Neural progenitor cell (in vitro differentiated cells): ENCODE data around the gene DNMT1. TPM values are rescaled to one million over a fixed set of nuclear protein-coding genes. Genes with fewer than 3 reads are reported as not detected.
A peak's percentile ranks its signal among the peaks of the same experiment; 100 is the strongest.

Experiments
- DNase-seq: peaks from one replicate; pipeline ENCODE4 v3.0.0-alpha.2; 2016; ENCODE audit warnings: low spot score
- H2AFZ ChIP-seq: fragments of 200-600 bp; sonication (generic); replicated peaks from 2 replicates; pipeline ENCODE4 v1.6.1; 2016; ENCODE audit warnings: antibody characterized with exemption
- H3F3A ChIP-seq: fragments of 200-600 bp; sonication (generic); 2 replicates; pipeline ENCODE4 v1.6.1; 2016; ENCODE audit warnings: antibody characterized with exemption, low read depth
- H3K27ac ChIP-seq: fragments of 200-600 bp; sonication (generic); 2 replicates; pipeline ENCODE4 v1.5.1; 2016; ENCODE audit warnings: mild to moderate bottlenecking
- H3K27me3 ChIP-seq: fragments of 200-600 bp; sonication (generic); 2 replicates; pipeline ENCODE4 v1.6.1; 2016; ENCODE audit warnings: mild to moderate bottlenecking, moderate library complexity
- H3K36me3 ChIP-seq: fragments of 200-600 bp; sonication (generic); 2 replicates; pipeline ENCODE4 v1.5.1; 2016
- H3K4me1 ChIP-seq: fragments of 200-600 bp; sonication (generic); 2 replicates; pipeline ENCODE4 v1.6.1; 2016; ENCODE audit warnings: mixed run types
- H3K4me2 ChIP-seq: fragments of 200-600 bp; sonication (generic); 2 replicates; pipeline ENCODE4 v1.6.1; 2016
- H3K4me3 ChIP-seq: fragments of 200-600 bp; sonication (generic); 2 replicates; pipeline ENCODE4 v1.5.1; 2016
- H3K79me2 ChIP-seq: fragments of 200-600 bp; sonication (generic); 2 replicates; pipeline ENCODE4 v1.6.1; 2016; ENCODE audit warnings: low read depth
- H3K9ac ChIP-seq: fragments of 200-600 bp; sonication (generic); 2 replicates; pipeline ENCODE4 v1.6.1; 2016
- H3K9me3 ChIP-seq: fragments of 200-600 bp; sonication (generic); 2 replicates; pipeline ENCODE4 v1.5.1; 2016; ENCODE audit warnings: low read depth
- H4K20me1 ChIP-seq: fragments of 200-600 bp; sonication (generic); 2 replicates; pipeline ENCODE4 v1.6.1; 2016; ENCODE audit warnings: low read depth
- H3K27ac Mint-ChIP-seq: 3 replicates; pipeline ENCODE4 v1.8.0; 2021; ENCODE audit warnings: mixed read lengths
- H3K27me3 Mint-ChIP-seq: 2 replicates; pipeline ENCODE4 v1.8.0; 2022; ENCODE audit warnings: low read depth, mild to moderate bottlenecking, inconsistent platforms, moderate library complexity, mixed read lengths; ENCODE audit not compliant: insufficient read depth
- H3K36me3 Mint-ChIP-seq: 3 replicates; pipeline ENCODE4 v1.8.0; 2021; ENCODE audit warnings: mixed read lengths
- H3K4me1 Mint-ChIP-seq: 3 replicates; pipeline ENCODE4 v1.8.0; 2021; ENCODE audit warnings: mixed read lengths
- H3K4me3 Mint-ChIP-seq: 3 replicates; pipeline ENCODE4 v1.8.0; 2021; ENCODE audit warnings: mild to moderate bottlenecking, moderate library complexity, mixed read lengths
- H3K9me3 Mint-ChIP-seq: 3 replicates; pipeline ENCODE4 v1.8.0; 2020; ENCODE audit warnings: mixed read lengths
- EZH2 ChIP-seq: fragments of 200-600 bp; sonication (generic); IDR thresholded peaks from 2 replicates; pipeline ENCODE4 v1.6.1; 2017; ENCODE audit warnings: antibody characterized with exemption, mild to moderate bottlenecking, moderate library complexity
- EZH2phosphoT487 ChIP-seq: fragments of 200-600 bp; sonication (generic); IDR thresholded peaks from 2 replicates; pipeline ENCODE4 v1.6.1; 2017; ENCODE audit warnings: antibody characterized with exemption
- total RNA-seq: library from RNA; depleted of rRNA; stranded (reverse); fragments of >200 nt; gene quantifications from 2 replicates; pipeline ENCODE4 v1.2.3, GENCODE V29; 2015; ENCODE audit warnings: low replicate concordance
- TF ChIP-seq, protein P1 (sequence below): fragments of 200-600 bp; sonication (generic); IDR thresholded peaks from 2 replicates; pipeline ENCODE4 v1.5.1; 2017; ENCODE audit warnings: antibody characterized with exemption, mild to moderate bottlenecking

DNMT1 gene
- total RNA-seq, 1 donor from 2014 or later = 203 TPM

GRCh38 chr19:10193790-10194499 is 808 bp downstream of the DNMT1 start:
- peaks cover 57% of the 10 kb centered on the region for H3K79me2 ChIP-seq

GRCh38 chr19:10192922-10193321 is 1.8 kb downstream of the DNMT1 start:
- Histone ChIP-seq H3K4me2 (peak overlapping the region; percentile 85), H2AFZ (no peak overlapping the region), H3K27ac (no peak overlapping the region), H3K27me3 (no peaks in the 10 kb centered on the region), H3K4me1 (peaks cover 3% of the 10 kb centered on the region), H3K79me2 (peaks cover 68% of the 10 kb centered on the region), H3K9ac (no peak overlapping the region), H4K20me1 (peaks cover 49% of the 10 kb centered on the region), H3F3A (peaks cover 7% of the 10 kb centered on the region), H3K36me3 (no peaks in the 10 kb centered on the region), H3K9me3 (no peaks in the 10 kb centered on the region), H3K4me3 (peak overlapping the region; percentile 67)
- TF ChIP-seq EZH2 (no peak), EZH2phosphoT487 (no peak)
- TF ChIP-seq, protein P1, sequence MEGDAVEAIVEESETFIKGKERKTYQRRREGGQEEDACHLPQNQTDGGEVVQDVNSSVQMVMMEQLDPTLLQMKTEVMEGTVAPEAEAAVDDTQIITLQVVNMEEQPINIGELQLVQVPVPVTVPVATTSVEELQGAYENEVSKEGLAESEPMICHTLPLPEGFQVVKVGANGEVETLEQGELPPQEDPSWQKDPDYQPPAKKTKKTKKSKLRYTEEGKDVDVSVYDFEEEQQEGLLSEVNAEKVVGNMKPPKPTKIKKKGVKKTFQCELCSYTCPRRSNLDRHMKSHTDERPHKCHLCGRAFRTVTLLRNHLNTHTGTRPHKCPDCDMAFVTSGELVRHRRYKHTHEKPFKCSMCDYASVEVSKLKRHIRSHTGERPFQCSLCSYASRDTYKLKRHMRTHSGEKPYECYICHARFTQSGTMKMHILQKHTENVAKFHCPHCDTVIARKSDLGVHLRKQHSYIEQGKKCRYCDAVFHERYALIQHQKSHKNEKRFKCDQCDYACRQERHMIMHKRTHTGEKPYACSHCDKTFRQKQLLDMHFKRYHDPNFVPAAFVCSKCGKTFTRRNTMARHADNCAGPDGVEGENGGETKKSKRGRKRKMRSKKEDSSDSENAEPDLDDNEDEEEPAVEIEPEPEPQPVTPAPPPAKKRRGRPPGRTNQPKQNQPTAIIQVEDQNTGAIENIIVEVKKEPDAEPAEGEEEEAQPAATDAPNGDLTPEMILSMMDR = no peak
- no peak for DNase-seq
- H3K36me3 Mint-ChIP-seq = peaks cover 5% of the 10 kb centered on the region
- no peaks in the 10 kb centered on the region for H3K9me3 Mint-ChIP-seq
- no peaks in the 10 kb centered on the region for H3K27me3 Mint-ChIP-seq
- H3K4me1 Mint-ChIP-seq = peaks cover 8% of the 10 kb centered on the region
- peak overlapping the region; percentile 76 for H3K4me3 Mint-ChIP-seq
- no peak overlapping the region for H3K27ac Mint-ChIP-seq

More at GRCh38 chr19:10193790-10194499, 808 bp downstream of the DNMT1 start:
- peaks cover 7% of the 10 kb centered on the region for H3F3A ChIP-seq
- Mint-ChIP-seq H3K27ac (peak overlapping the region; percentile 96), H3K36me3 (peaks cover 5% of the 10 kb centered on the region), H3K4me1 (peaks cover 11% of the 10 kb centered on the region), H3K4me3 (peak overlapping the region; percentile 98), H3K9me3 (no peaks in the 10 kb centered on the region), H3K27me3 (no peaks in the 10 kb centered on the region)
- H3K4me3 ChIP-seq = peak overlapping the region; percentile 67
- H3K27ac ChIP-seq = no peak overlapping the region
- H3K9ac ChIP-seq = peak overlapping the region; percentile 53
- H3K4me1 ChIP-seq = peaks cover 3% of the 10 kb centered on the region
- no peaks in the 10 kb centered on the region for H3K27me3 ChIP-seq
- H2AFZ ChIP-seq = peak overlapping the region; percentile 79
- TF ChIP-seq, protein P1 = no peak
- TF ChIP-seq EZH2phosphoT487 (no peak), EZH2 (no peak)
- no peak for DNase-seq
- no peaks in the 10 kb centered on the region for H3K9me3 ChIP-seq
- no peaks in the 10 kb centered on the region for H3K36me3 ChIP-seq
- peak overlapping the region; percentile 85 for H3K4me2 ChIP-seq
- peaks cover 39% of the 10 kb centered on the region for H4K20me1 ChIP-seq

DNA sequence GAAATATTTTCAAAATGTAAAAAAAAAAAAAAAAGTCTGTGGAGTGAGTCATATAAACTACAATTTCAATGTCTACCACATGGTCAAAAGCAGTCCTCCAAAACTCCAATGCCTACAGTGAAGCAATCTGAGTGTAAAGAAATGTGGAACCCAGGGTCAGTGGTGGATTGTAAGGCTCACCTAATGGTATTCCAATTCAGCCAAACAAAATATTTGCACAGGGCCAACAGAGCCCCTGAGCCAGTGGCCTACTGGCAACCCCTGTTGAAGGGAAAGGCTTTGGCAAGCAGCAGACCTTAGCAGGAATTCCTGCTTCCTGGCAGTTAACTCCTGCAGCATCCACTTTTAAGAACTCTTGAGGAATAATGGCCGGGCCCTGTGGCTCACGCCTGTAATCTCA is 3.4 kb downstream of the DNMT1 start:
- Histone ChIP-seq H3K9ac (no peak overlapping the region), H3K4me3 (no peak overlapping the region), H3K36me3 (no peaks in the 10 kb centered on the region), H2AFZ (no peak overlapping the region), H3K4me1 (peaks cover 3% of the 10 kb centered on the region), H3K27ac (no peak overlapping the region), H3K4me2 (no peak overlapping the region), H3K9me3 (no peaks in the 10 kb centered on the region), H3K27me3 (no peaks in the 10 kb centered on the region), H3F3A (peaks cover 7% of the 10 kb centered on the region), H3K79me2 (peaks cover 83% of the 10 kb centered on the region), H4K20me1 (peaks cover 62% of the 10 kb centered on the region)
- peaks cover 10% of the 10 kb centered on the region for H3K36me3 Mint-ChIP-seq
- H3K4me3 Mint-ChIP-seq = no peak overlapping the region
- no peaks in the 10 kb centered on the region for H3K27me3 Mint-ChIP-seq
- no peak overlapping the region for H3K27ac Mint-ChIP-seq
- H3K4me1 Mint-ChIP-seq = peaks cover 8% of the 10 kb centered on the region
- TF ChIP-seq EZH2phosphoT487 = no peak
- no peak for TF ChIP-seq EZH2
- TF ChIP-seq, protein P1 = no peak
- H3K9me3 Mint-ChIP-seq = no peaks in the 10 kb centered on the region
- no peak for DNase-seq
